Measurements from ENCODE around the gene SPTSSB.

DNA sequence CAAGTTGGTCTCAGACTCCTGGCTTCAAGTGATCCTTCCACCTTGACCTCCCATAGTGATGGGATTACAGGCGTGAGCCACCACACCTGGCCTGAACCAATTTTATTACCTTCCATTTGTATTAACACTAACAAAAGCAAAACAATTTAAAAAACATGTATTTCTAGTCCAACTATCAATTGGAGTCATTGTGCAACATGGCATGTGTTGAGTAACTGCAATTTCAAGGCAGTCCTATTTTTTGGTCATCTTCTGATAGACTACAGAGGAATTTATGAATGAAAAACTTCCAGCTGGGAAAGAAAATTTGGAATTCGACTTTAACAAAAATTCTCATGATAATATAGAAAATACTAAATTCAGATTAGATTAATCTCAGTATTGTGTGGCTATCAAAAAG, 16.8 kb downstream of the SPTSSB start:
- TF ChIP-seq EZH2 (IDR thresholded peaks at IDR 0.05; ENCODE audit: insufficient read depth, poor library complexity, severe bottlenecking) (no peak), EZH2phosphoT487 (IDR thresholded peaks at IDR 0.05; ENCODE audit: insufficient read depth, low read depth) (no peak)

Measured in GM23248 (cell line).